SK-N-SH (cell line): ENCODE data around the gene SDHAF4. TPM values are rescaled to one million over a fixed set of nuclear protein-coding genes. Genes with fewer than 3 reads are reported as not detected.

Experiments used
- CTCF ChIA-PET: fragments of 300-600, 350-600 bp; formaldehyde crosslinking; extraction: SDS; loops from one replicate; lab custom pipeline; 2021; lab: Yijun Ruan, JAX
- POLR2A ChIA-PET: fragments of 350-600 bp; sonication (Branson Sonifier 250); formaldehyde crosslinking; extraction: SDS; loops from one replicate; lab custom pipeline; 2020; ENCODE audit warnings: antibody characterized with exemption, inconsistent platforms; lab: Yijun Ruan, JAX
- DNase-seq: peaks from one replicate; pipeline ENCODE4 v3.0.0; 2012
- H2AFZ ChIP-seq: fragments of 200-600 bp; sonication (generic); 2 replicates; pipeline ENCODE4 v1.8.1; 2016; ENCODE audit warnings: antibody characterized with exemption, mild to moderate bottlenecking, low read depth
- H3F3A ChIP-seq: fragments of 200-600 bp; sonication (generic); replicated peaks from 2 replicates; pipeline ENCODE3; 2016; ENCODE audit warnings: antibody characterized with exemption, mild to moderate bottlenecking; ENCODE audit not compliant: insufficient read depth
- H3K27ac ChIP-seq, 2 experiments: fragments of 200-500 bp in 1 of 2; fragments of 200-600 bp in 1 of 2; sonication (Bioruptor generic) in 1 of 2; sonication (generic), shearing (Covaris generic) in 1 of 2; 2 replicates each; pipeline versions ENCODE4 v1.5.1 to v1.6.1; 2014 to 2016; ENCODE audit warnings: low read depth in 2 of 2, inconsistent platforms in 1 of 2, low read length in 1 of 2, mild to moderate bottlenecking in 1 of 2, mixed read lengths in 1 of 2
- H3K27me3 ChIP-seq: fragments of 200-600 bp; sonication (generic), shearing (Covaris generic); 2 replicates; pipeline ENCODE4 v1.6.1; 2016; ENCODE audit warnings: mixed run types; ENCODE audit not compliant: insufficient read depth
- H3K36me3 ChIP-seq, 2 experiments: fragments of 200-500 bp in 1 of 2; fragments of 200-600 bp in 1 of 2; sonication (Bioruptor generic) in 1 of 2; sonication (generic) in 1 of 2; replicated peaks in 1 of 2; 2 replicates each; pipeline versions ENCODE3 to v1.5.1; 2014 to 2016; ENCODE audit warnings: low read length in 1 of 2, mild to moderate bottlenecking in 1 of 2; ENCODE audit not compliant: insufficient read depth in 2 of 2, control insufficient read depth in 1 of 2
- H3K4me1 ChIP-seq, 2 experiments: fragments of 200-500 bp in 1 of 2; fragments of 200-600 bp in 1 of 2; sonication (Bioruptor generic) in 1 of 2; sonication (generic), shearing (Covaris generic) in 1 of 2; 2 replicates each; pipeline versions ENCODE4 v1.5.1 to v1.6.1; 2014 to 2016; ENCODE audit warnings: low read depth in 1 of 2, low read length in 1 of 2, mixed run types in 1 of 2; ENCODE audit not compliant: insufficient read depth in 2 of 2, control insufficient read depth in 1 of 2
- H3K4me2 ChIP-seq: fragments of 200-600 bp; sonication (generic), shearing (Covaris generic); 2 replicates; pipeline ENCODE4 v1.6.1; 2017; ENCODE audit warnings: mixed run types
- H3K4me3 ChIP-seq, 2 experiments: fragments of 200-500 bp in 1 of 2; fragments of 200-600 bp in 1 of 2; sonication (Bioruptor generic) in 1 of 2; sonication (generic), shearing (Covaris generic) in 1 of 2; 2 replicates each; pipeline versions ENCODE4 v1.5.1 to v1.8.1; 2014 to 2016; ENCODE audit warnings: low read depth in 2 of 2, inconsistent platforms in 1 of 2, low read length in 1 of 2, mild to moderate bottlenecking in 1 of 2, mixed read lengths in 1 of 2, moderate library complexity in 1 of 2
- H3K79me2 ChIP-seq: fragments of 200-600 bp; sonication (generic); 2 replicates; pipeline ENCODE4 v1.8.1; 2017; ENCODE audit warnings: mild to moderate bottlenecking; ENCODE audit not compliant: insufficient read depth
- H3K9ac ChIP-seq: fragments of 200-600 bp; sonication (generic); 2 replicates; pipeline ENCODE4 v1.6.1; 2017; ENCODE audit warnings: mixed run types
- H3K9me2 ChIP-seq: fragments of 200-600 bp; sonication (generic); 2 replicates; pipeline ENCODE4 v1.6.1; 2017; ENCODE audit warnings: mixed run types
- H3K9me3 ChIP-seq: fragments of 200-600 bp; sonication (generic); 2 replicates; pipeline ENCODE4 v1.6.1; 2017; ENCODE audit warnings: mixed run types, mild to moderate bottlenecking, moderate library complexity
- H4K20me1 ChIP-seq: fragments of 200-600 bp; sonication (generic); 2 replicates; pipeline ENCODE4 v1.6.1; 2017; ENCODE audit warnings: mild to moderate bottlenecking, mixed run types; ENCODE audit not compliant: insufficient read depth
- EZH2phosphoT487 ChIP-seq: fragments of 200-600 bp; sonication (generic); IDR thresholded peaks from 2 replicates; pipeline ENCODE4 v1.6.1; 2017; ENCODE audit warnings: low read depth, mixed run types, mild to moderate bottlenecking, antibody characterized with exemption, moderate library complexity, borderline replicate concordance
- FOSL2 ChIP-seq: IDR thresholded peaks from 2 replicates; pipeline ENCODE4 v1.4.0; 2012; ENCODE audit warnings: low read depth, mild to moderate bottlenecking, moderate library complexity, borderline replicate concordance
- GABPA ChIP-seq: IDR thresholded peaks from 2 replicates; pipeline ENCODE4 v1.4.0; 2012; ENCODE audit warnings: low read depth, mild to moderate bottlenecking
- JUND ChIP-seq: IDR thresholded peaks from 2 replicates; pipeline ENCODE4 v1.4.0; 2012
- MXI1 ChIP-seq: IDR thresholded peaks from 2 replicates; pipeline ENCODE4 v1.6.1; 2012; ENCODE audit warnings: mild to moderate bottlenecking, low read depth, low read length, improper control_type of control experiment
- NFIC ChIP-seq: IDR thresholded peaks from 2 replicates; pipeline ENCODE4 v1.4.0; 2012; ENCODE audit warnings: borderline replicate concordance
- RCOR1 ChIP-seq: fragments of 150-350 bp; IDR thresholded peaks from 2 replicates; pipeline ENCODE4 v1.6.1; 2017; ENCODE audit warnings: antibody characterized with exemption, low read length
- RFX5 ChIP-seq: IDR thresholded peaks from 2 replicates; pipeline ENCODE4 v1.6.1; 2012; ENCODE audit warnings: mild to moderate bottlenecking, improper control_type of control experiment, low read length
- RXRA ChIP-seq: IDR thresholded peaks from 2 replicates; pipeline ENCODE4 v1.4.0; 2012; ENCODE audit warnings: low read depth, mild to moderate bottlenecking, borderline replicate concordance
- WGBS: methylation state at CpG from one replicate; pipeline ENCODE4 v1.1.6; 2017; ENCODE audit warnings: low lambda C conversion rate; 5-methylcytosine and 5-hydroxymethylcytosine counted together
- polyA plus RNA-seq, 3 experiments: library from polyadenylated mRNA; depleted of rRNA; stranded (reverse); fragments of >200 nt; gene quantifications; 2 replicates each; pipeline ENCODE4 v1.2.3, GENCODE V29; 2012
- TF ChIP-seq, protein P1 (sequence below): IDR thresholded peaks from 2 replicates; pipeline ENCODE4 v1.6.1; 2012; ENCODE audit warnings: mild to moderate bottlenecking, low read depth, low read length, moderate library complexity
- TF ChIP-seq, protein P2 (sequence below): IDR thresholded peaks from 2 replicates; pipeline ENCODE4 v1.4.0; 2012; ENCODE audit warnings: low read depth

SDHAF4 gene
- polyA plus RNA-seq, 1 of the 3 experiments (the other 2 are of a cell fraction) = 8.6 TPM

DNA sequence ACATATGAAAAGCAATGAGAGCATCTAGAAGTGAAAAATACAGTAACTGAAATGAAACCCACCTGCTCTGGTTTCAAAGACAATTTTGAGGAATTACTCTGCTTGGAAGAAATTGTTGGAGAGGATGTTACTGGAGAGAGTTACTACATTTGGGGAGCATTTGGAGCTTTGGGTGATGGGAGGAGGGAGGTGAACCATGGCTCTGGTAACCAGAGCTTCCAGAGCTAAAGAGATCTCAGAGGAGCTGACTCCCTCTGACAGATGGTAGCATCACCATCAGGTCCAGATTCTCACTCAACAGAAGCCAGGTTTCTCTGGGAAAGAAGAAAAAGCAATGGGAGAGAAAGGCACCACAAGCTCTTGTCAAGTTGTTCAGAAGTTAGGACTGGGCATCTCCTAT is 58.7 kb downstream of the SDHAF4 start:
- H3K4me1 ChIP-seq = no peaks in the 10 kb centered on the region
- H3F3A ChIP-seq = no peaks in the 10 kb centered on the region
- no peaks in the 10 kb centered on the region for H3K79me2 ChIP-seq
- ChIA-PET POLR2A (no interaction called here), CTCF (no interaction called here)
- no peaks in the 10 kb centered on the region for H3K9me3 ChIP-seq
- H4K20me1 ChIP-seq = no peaks in the 10 kb centered on the region
- H3K4me3 ChIP-seq = no peak overlapping the region
- no peaks in the 10 kb centered on the region for H3K27me3 ChIP-seq
- H3K4me2 ChIP-seq = no peak overlapping the region
- H3K9me2 ChIP-seq = no peaks in the 10 kb centered on the region
- TF ChIP-seq MXI1 = no peak
- TF ChIP-seq, protein P1, sequence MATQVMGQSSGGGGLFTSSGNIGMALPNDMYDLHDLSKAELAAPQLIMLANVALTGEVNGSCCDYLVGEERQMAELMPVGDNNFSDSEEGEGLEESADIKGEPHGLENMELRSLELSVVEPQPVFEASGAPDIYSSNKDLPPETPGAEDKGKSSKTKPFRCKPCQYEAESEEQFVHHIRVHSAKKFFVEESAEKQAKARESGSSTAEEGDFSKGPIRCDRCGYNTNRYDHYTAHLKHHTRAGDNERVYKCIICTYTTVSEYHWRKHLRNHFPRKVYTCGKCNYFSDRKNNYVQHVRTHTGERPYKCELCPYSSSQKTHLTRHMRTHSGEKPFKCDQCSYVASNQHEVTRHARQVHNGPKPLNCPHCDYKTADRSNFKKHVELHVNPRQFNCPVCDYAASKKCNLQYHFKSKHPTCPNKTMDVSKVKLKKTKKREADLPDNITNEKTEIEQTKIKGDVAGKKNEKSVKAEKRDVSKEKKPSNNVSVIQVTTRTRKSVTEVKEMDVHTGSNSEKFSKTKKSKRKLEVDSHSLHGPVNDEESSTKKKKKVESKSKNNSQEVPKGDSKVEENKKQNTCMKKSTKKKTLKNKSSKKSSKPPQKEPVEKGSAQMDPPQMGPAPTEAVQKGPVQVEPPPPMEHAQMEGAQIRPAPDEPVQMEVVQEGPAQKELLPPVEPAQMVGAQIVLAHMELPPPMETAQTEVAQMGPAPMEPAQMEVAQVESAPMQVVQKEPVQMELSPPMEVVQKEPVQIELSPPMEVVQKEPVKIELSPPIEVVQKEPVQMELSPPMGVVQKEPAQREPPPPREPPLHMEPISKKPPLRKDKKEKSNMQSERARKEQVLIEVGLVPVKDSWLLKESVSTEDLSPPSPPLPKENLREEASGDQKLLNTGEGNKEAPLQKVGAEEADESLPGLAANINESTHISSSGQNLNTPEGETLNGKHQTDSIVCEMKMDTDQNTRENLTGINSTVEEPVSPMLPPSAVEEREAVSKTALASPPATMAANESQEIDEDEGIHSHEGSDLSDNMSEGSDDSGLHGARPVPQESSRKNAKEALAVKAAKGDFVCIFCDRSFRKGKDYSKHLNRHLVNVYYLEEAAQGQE = no peak
- TF ChIP-seq FOSL2 = no peak
- TF ChIP-seq RFX5 = no peak
- TF ChIP-seq NFIC = no peak
- TF ChIP-seq RCOR1 = no peak
- no peak overlapping the region for H3K9ac ChIP-seq
- H2AFZ ChIP-seq = no peak overlapping the region
- DNase-seq = no peak
- no peaks in the 10 kb centered on the region for H3K36me3 ChIP-seq
- no peak overlapping the region for H3K27ac ChIP-seq

DNA sequence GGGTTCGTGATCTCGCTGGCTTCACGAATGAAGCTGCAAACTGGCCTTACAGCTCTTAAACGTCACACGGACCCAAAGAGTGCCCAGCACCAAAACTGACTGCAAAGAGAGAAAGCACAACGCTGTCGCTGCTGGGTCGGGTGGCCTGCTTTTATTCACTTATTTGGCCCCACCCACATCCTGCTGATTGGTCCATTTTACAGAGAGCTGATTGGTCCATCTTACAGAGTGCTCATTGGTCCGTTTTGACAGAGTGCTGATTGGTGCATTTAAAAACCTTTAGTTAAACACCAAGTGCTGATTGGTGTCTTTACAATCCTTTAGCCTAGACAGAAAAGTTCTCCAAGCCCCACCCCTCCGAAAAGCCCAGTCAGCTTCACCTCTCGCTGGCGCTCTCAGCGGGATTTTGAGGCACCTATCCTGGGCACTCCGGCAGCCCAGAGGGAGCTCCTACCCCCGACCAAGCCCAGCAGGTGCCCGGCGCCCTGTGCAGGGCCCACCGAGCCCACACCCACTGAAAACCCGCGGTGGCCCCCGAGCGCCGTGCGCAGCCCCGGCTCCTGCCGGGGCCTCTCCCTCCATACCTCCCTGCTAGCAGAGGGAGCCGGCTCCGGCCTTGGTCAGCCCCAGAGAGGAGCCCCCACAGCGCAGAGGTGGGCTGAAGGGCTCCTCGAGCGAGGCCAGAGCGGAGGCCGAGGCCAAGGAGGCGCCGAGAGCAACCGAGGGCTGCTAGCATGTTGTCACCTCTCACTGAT is 60.9 kb downstream of the SDHAF4 start:
- no peak overlapping the region for H3K9ac ChIP-seq
- H3K9me3 ChIP-seq = no peaks in the 10 kb centered on the region
- TF ChIP-seq, protein P2, sequence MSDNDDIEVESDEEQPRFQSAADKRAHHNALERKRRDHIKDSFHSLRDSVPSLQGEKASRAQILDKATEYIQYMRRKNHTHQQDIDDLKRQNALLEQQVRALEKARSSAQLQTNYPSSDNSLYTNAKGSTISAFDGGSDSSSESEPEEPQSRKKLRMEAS = no peak
- no peak for TF ChIP-seq JUND
- TF ChIP-seq MXI1 = no peak
- TF ChIP-seq GABPA = no peak
- TF ChIP-seq RXRA = no peak
- TF ChIP-seq EZH2phosphoT487 = no peak
- DNase-seq = no peak
- no peaks in the 10 kb centered on the region for H3K36me3 ChIP-seq
- no peaks in the 10 kb centered on the region for H3K27me3 ChIP-seq
- no peak overlapping the region for H3K4me2 ChIP-seq
- H3K9me2 ChIP-seq = no peaks in the 10 kb centered on the region
- H3K79me2 ChIP-seq = no peaks in the 10 kb centered on the region
- H3F3A ChIP-seq = no peaks in the 10 kb centered on the region
- no peak overlapping the region for H3K4me3 ChIP-seq
- H3K27ac ChIP-seq = no peak overlapping the region
- H3K4me1 ChIP-seq = no peaks in the 10 kb centered on the region
- 85% methylated on average over 25 of the region's 36 CpGs for WGBS
- H4K20me1 ChIP-seq = no peaks in the 10 kb centered on the region
- ChIA-PET CTCF (no interaction called here), POLR2A (no interaction called here)
- H2AFZ ChIP-seq = no peak overlapping the region
